ENCODE results near the gene TEX52. TPM values are rescaled to one million over a fixed set of nuclear protein-coding genes. Genes with fewer than 3 reads are reported as not detected.

Gene TEX52
- total RNA-seq = not detected in 2 replicates

- DNase-seq (ENCODE audit: low read depth) = no peak
Observed at GRCh38 chr12:2857021-2857431, at the start of gene TEX52. TSS of gene TEX52 (minus strand) at chr12:2857039. CDS start at chr12:2857026, 13 bp downstream.

- DNase-seq (ENCODE audit: low read depth) = peak; percentile 84
Observed at GRCh38 chr12:2904260-2904659, 47.4 kb upstream of the TEX52 start.

- DNase-seq (ENCODE audit: low read depth) = no peak
Observed at GRCh38 chr12:2902272-2902880, 45.5 kb upstream of the TEX52 start.

GRCh38 chr12:2900642-2901041, 43.8 kb upstream of the TEX52 start:
- DNase-seq (ENCODE audit: low read depth) = no peak

- DNase-seq (ENCODE audit: low read depth) = no peak
Observed at GRCh38 chr12:2897418-2897817, 40.6 kb upstream of the TEX52 start.

GRCh38 chr12:2895511-2895910, 38.7 kb upstream of the TEX52 start:
- no peak for DNase-seq (ENCODE audit: low read depth)

GRCh38 chr12:2895051-2895451, 38.2 kb upstream of the TEX52 start:
- no peak for DNase-seq (ENCODE audit: low read depth)

GRCh38 chr12:2893007-2893406, 36.2 kb upstream of the TEX52 start:
- peak; percentile 86 for DNase-seq (ENCODE audit: low read depth)

GRCh38 chr12:2892246-2892645, 35.4 kb upstream of the TEX52 start:
- DNase-seq (ENCODE audit: low read depth) = no peak

- DNase-seq (ENCODE audit: low read depth) = peak; percentile 22
Observed at GRCh38 chr12:2891240-2892053, 34.6 kb upstream of the TEX52 start.

GRCh38 chr12:2890388-2891239, 33.8 kb upstream of the TEX52 start, which contains the start of gene TULP3:
TSS of gene TULP3 (plus strand) at chr12:2890891. CDS start at chr12:2890948, 57 bp downstream.
- DNase-seq (ENCODE audit: low read depth) = peak; percentile 87

GRCh38 chr12:2890001-2890387, 33.2 kb upstream of the TEX52 start:
- no peak for DNase-seq (ENCODE audit: low read depth)

- DNase-seq (ENCODE audit: low read depth) = peak; percentile 78
Observed at GRCh38 chr12:2886768-2887450, 30.1 kb upstream of the TEX52 start.

- peak; percentile 49 for DNase-seq (ENCODE audit: low read depth)
Observed at GRCh38 chr12:2884810-2885209, 28.0 kb upstream of the TEX52 start.

- DNase-seq (ENCODE audit: low read depth) = no peak
Observed at GRCh38 chr12:2879853-2880252, 23.0 kb upstream of the TEX52 start.

GRCh38 chr12:2877953-2878732, 21.3 kb upstream of the TEX52 start:
- peak; percentile 88 for DNase-seq (ENCODE audit: low read depth)

GRCh38 chr12:2877047-2877952, 20.5 kb upstream of the TEX52 start, which contains the start of the genes FOXM1 and RHNO1:
TSS of gene FOXM1 (minus strand) at chr12:2877174. CDS start at chr12:2874478, 2,696 bp downstream.
TSS of gene RHNO1 (plus strand) at chr12:2877223. CDS start at chr12:2885367, 8,144 bp downstream.
- peak; percentile 75 for DNase-seq (ENCODE audit: low read depth)

GRCh38 chr12:2876431-2877046, 19.7 kb upstream of the TEX52 start:
- no peak for DNase-seq (ENCODE audit: low read depth)

Data from renal cortical epithelial cell (primary cell).